Measurements from ENCODE around the gene TAF13.
A peak's percentile ranks its signal among the peaks of the same experiment; 100 is the strongest.
"Not testable (repeated sequence)": the region's sequence is repeated elsewhere in the genome, so short reads cannot be mapped to it uniquely, and the experiment has no call there.

Gene TAF13

GRCh38 chr1:109091078-109091838 is 15.5 kb upstream of the TAF13 start:
- no peak for DNase-seq

- peak; percentile 96 for DNase-seq
Measured at GRCh38 chr1:109090196-109091077, 14.6 kb upstream of the TAF13 start, which contains the start of gene TMEM167B. TSS of gene TMEM167B (plus strand) at chr1:109090764. CDS start at chr1:109090873, 109 bp downstream.

- peak; percentile 71 for DNase-seq
Measured at GRCh38 chr1:109089242-109090015, 13.6 kb upstream of the TAF13 start.

- DNase-seq, result no peak
Measured at GRCh38 chr1:109084563-109085517, 9.0 kb upstream of the TAF13 start.

GRCh38 chr1:109083923-109084322 is 8.1 kb upstream of the TAF13 start:
- DNase-seq, result no peak

- DNase-seq, result no peak
Measured at GRCh38 chr1:109083501-109083900, 7.7 kb upstream of the TAF13 start.

GRCh38 chr1:109080441-109081082 is 4.8 kb upstream of the TAF13 start:
- no peak for DNase-seq

GRCh38 chr1:109079240-109079622 is 3.4 kb upstream of the TAF13 start:
- DNase-seq, result no peak

GRCh38 chr1:109078317-109078716 is 2.5 kb upstream of the TAF13 start:
- DNase-seq, result no peak

GRCh38 chr1:109069294-109069693 is 6.5 kb downstream of the TAF13 start:
- DNase-seq, result no peak

GRCh38 chr1:109067883-109068282 is 7.9 kb downstream of the TAF13 start:
- DNase-seq, result no peak

GRCh38 chr1:109065137-109065536 is 10.7 kb downstream of the TAF13 start:
- DNase-seq, result no peak

GRCh38 chr1:109061183-109061582 is 14.6 kb downstream of the TAF13 start:
- no peak for DNase-seq

GRCh38 chr1:109060707-109061106 is 15.1 kb downstream of the TAF13 start:
- no peak for DNase-seq

GRCh38 chr1:109059026-109059425 is 16.8 kb downstream of the TAF13 start:
- no peak for DNase-seq

- DNase-seq, result no peak
Measured at GRCh38 chr1:109056064-109056463, 19.7 kb downstream of the TAF13 start.

GRCh38 chr1:109052145-109052544 is 23.7 kb downstream of the TAF13 start:
- DNase-seq, result not testable (repeated sequence)

- DNase-seq, result no peak
Measured at GRCh38 chr1:109050228-109050995, 25.4 kb downstream of the TAF13 start.

GRCh38 chr1:109048335-109048734 is 27.5 kb downstream of the TAF13 start:
- no peak for DNase-seq

- DNase-seq, result no peak
Measured at GRCh38 chr1:109047339-109047738, 28.5 kb downstream of the TAF13 start.

- DNase-seq, result no peak
Measured at GRCh38 chr1:109046671-109047070, 29.1 kb downstream of the TAF13 start.
